HK-2 (cell line): ENCODE data around the gene C2orf76.

Experiments
- DNase-seq: peaks from one replicate; pipeline ENCODE4 v3.0.0-alpha.2; 2018; ENCODE audit not compliant: unreplicated experiment

Gene C2orf76

DNA sequence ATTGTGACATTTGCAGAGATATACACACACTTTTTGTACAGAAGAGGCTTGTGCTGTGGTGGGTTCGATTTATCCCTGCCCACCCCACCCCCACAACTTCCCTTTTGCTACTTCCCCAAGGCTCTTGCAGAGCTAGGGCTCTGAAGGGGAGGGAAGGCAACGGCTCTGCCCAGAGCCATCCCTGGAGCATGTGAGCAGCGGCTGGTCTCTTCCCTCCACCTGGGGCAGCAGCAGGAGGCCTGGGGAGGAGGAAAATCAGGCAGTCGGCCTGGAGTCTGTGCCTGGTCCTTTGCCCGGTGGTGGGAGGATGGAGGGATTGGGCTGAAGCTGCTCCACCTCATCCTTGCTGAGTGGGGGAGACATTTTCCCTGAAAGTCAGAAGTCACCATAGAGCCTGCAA, 103.0 kb downstream of the C2orf76 start:
- no peak for DNase-seq

DNA sequence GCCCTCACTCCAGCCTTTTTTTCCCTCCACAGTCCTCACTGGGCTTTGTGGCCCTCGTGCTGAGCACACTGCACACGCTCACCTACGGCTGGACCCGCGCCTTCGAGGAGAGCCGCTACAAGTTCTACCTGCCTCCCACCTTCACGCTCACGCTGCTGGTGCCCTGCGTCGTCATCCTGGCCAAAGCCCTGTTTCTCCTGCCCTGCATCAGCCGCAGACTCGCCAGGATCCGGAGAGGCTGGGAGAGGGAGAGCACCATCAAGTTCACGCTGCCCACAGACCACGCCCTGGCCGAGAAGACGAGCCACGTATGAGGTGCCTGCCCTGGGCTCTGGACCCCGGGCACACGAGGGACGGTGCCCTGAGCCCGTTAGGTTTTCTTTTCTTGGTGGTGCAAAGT, 103.6 kb downstream of the C2orf76 start:
- DNase-seq, result no peak

DNA sequence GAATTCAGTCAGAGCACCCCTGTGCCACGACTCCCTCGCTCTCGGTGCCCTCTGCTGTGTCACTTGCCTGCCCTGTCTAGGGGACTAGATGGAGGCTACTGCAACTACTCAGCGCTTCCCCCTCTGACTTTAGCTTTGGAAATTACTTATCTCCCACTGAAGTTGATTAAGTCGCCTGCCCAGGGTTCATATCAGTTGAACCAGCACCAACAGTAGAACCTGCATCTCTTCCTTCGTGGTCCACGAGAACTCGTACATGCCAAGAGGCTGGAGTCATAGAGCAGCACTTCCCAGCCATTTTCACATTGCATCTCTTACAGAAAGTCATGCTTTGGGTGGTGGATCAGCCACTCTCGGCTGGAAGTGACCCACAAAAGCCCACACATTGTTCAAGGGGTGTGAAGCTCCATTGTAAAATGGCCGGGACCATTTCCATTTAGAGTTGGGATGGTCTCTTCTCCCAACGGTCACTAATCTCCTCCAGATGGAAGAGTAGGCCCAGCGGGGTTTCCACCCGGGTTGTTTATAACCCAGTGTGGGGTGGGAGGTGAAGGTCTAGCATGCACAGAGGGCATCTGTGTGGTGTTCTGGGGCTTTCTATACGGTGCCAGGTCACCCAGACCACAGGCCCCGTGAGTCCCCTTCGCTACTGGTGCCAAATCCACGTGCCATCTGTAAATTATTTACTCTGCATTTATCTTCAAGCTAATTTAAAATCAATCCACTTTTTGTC, 105.0 kb downstream of the C2orf76 start:
- DNase-seq, result no peak

DNA sequence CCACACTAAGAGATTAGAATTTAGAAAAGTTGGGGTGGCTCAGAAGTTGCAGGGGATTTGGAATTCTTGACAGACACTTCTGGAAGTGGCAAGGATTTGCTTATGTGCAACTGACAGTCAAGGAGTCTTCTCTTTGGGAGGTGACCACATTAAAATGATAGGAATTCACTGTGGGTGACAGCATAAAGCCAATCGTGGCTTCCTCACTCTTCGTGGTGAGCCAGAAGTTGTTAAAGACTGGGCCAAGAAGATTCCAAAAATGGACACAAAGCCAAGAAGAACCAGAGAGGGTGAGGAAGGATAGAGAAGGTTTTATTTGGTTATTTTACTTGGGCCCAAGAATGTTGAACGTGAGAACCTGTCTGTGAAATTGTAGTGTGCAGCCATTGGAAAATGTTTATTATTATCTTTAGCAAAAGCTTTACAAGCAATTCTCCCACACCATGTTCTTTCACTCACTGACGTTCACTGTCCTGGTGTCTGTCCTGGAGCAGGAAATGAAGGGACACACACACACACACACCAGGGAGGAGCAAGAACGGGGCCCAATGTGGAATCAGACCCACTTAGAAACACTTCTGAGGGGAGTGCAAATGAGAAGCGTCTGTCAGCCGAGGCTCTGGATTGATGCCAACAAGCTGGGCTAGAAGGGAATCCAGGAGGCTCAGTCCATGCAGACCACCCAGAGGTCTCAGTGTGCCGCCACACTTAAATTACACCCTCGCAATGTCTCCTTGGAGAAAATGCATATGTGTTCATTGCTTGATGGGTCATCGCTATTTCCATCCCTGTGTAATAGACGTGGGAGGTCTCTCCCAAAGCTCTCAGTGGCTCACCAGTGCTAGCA, 105.8 kb downstream of the C2orf76 start:
- no peak for DNase-seq

DNA sequence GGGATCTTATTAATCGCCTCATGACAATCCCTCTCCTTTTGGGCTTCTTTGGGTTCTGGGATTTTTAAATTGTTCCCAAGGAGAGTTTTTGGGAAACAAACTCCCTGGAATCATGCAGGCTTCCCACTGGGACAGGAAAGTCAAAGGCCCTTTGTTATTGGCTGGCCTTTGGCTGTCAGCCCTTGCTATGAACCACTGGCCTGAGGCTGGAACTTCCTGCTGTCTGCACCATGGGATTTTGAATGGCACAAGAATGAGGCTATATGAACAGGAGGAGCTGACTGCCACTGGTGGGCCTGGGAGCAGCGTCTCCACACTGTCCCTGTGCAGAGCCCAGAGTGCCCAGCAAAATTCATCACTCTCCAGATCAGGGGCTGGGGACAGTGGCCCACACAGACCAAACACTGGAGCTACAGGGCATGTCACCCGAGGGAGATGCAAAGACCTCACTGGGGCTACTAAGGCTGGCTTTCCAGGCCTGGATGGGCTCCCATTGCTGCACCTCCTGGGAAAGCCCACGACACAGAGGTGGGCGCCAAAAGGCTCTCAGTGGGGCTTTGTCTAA, 107.3 kb downstream of the C2orf76 start:
- no peak for DNase-seq

DNA sequence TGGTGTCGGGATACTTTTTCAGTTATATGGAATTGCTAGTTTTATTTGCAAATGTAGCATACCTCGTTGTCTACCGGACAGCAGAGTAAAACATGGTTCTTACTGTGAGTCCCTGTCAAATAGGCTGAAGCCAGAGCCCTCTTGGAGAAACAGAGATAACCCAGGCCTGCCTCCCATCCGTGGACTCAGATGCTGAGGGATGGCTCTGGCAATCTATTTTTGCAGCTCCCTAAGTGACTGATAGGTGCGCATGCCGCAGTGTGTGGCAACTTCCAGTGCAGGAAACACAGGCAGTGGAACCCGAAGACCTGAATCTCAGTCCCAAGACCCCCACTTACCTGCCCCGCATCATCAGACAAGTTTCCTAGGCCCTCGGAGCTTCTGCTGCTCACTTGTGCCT, 109.4 kb downstream of the C2orf76 start:
- no peak for DNase-seq

DNA sequence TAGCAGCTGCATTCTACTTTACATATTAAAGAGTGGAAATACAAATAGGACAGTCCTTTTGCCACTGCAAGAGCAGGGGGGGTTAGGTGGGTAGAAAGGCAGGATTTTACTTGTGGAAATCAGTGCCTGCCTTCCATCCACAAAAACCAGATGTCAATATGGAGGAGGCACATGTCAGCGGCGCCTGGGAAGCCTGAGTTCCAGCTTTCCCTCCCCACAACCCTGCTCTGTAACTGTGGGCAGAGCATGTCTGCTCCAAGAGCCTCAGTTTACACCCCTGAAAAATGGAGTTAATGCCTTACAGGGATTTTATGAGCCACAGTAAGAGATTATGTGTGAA, 110.1 kb downstream of the C2orf76 start:
- DNase-seq, result no peak

DNA sequence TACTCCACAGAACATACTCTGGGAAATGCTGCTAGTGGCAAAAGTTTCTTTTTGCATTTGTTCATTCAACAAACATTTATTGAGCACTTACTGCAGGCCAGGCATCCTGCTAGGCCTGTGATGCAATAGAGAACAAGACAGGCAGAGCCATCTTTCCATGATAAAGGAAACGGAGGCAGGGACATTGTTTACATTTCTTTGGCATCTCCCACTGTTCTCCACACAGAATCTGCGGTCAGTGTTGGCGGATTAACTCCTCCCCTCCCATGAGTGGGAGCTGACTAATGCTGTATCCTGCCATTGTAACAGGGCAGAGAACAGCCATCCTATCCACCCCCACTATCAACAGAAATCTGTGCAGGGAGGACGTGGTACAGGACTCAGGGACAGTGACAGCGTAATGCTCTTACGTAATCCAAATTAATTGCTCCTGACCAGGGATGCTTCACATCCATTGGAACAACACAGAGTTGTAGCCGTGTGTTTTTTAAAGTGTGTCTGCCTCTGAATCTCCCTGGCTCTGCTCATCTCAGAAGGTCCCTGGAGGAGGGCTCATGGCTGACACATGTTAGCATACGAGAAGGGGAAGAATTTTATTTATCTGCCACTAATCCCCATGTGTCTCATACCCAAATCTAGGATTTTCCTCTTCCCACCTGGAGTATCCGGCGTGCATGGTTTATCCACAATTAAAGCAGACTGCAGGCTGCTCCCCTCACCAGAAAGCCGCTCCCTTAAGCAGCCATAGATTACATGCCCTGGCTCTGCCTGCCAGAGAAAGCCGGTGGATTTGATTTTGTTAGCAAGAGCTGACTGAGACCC, 110.7 kb downstream of the C2orf76 start:
- DNase-seq, result peak; percentile 74

DNA sequence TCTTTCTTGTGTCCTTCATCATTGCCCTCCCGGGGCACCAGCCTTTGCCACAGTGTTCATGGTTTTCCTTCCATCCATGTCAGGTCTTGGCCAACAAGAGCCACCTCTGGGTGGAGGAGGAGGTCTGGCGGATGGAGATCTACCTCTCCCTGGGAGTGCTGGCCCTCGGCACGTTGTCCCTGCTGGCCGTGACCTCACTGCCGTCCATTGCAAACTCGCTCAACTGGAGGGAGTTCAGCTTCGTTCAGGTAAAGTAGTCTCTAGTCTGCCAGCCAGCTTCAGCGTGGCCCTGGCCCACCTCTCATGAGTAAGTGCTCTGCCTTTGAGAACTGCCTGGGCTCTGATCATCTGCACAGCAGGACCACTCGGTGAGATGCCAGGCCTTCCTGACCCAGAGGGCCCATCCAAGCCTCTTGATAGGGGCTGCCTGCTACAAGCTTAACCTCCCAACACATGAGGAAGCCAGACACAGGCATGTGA, 112.0 kb downstream of the C2orf76 start:
- DNase-seq, result no peak

DNA sequence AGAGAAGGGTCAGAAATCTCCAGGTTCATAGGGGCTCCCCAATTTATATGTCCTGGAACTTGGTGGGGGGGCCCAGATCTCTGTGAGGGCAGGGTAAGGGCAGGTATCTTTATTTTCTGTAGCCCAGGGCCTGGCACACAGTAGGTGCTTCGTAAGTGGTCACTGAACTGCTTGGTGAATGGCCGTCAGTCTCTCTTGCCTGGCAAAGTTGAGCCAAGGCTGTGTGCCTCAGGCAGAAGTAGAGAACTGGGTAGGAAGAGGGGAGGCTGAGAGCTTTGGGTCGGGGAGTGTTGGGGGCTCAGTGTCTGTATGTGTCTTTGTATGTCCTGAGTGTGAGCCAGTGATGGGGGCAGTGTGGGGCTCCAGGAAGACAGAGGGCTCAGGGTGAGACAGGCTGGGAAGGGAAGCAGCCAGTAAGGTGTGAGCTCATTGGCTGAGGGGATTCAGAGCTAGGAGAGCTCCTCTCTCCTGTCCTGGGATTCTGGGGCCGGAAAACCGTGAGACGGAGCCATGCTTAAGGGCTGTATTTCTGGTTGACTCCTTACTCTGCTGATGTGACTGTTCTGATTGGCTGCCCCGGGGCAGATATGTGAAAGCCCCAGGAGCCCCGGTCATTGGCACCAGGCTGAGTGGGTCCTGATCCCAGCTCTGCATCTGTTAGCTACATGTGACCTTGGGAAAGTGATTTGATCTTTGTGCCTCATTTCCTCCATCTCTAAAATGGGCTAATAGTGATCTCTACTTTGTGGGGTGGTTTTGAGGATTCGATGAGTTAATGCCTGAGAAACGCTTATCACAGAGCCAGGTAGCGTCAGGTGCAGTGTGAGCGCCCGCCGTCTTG, 112.7 kb downstream of the C2orf76 start:
- DNase-seq, result no peak

DNA sequence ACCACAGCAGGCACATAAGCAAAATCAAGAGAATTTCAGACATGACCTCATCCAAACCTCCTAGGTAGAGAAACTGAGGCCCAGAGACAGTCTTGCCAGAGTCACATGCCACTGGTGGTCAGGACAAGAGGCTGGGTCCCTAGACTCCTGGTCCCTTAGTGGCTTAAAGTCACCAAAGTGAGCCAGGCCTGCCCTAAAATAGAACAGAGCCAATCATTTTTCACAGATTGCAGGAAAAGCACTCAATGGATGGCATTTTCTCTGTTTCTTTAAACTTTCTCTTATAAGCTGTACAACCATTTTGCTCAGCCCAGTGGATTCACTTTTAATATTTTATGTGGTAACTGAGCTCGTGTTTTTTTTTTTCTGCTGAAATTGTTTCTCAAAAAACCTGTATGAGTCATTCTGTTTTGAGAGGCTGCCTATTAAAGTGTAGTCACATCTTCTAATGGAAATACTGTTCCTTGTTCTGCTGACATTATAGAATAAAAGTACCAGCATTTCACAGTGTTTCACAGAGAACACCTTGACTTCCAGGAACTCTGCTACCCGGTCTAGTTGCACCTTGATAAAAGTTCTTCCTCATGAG, 113.4 kb downstream of the C2orf76 start:
- DNase-seq, result no peak
